HEK293 (cell line): ENCODE measurements around the gene TNKS1BP1.

Experiments used
- CTCF ChIA-PET: fragments of 350-600 bp; formaldehyde crosslinking; extraction: SDS; loops from one replicate; lab custom pipeline; 2021; ENCODE audit warnings: antibody characterized with exemption; lab: Yijun Ruan, JAX
- POLR2A ChIA-PET: fragments of 300-600 bp; formaldehyde crosslinking; extraction: SDS; loops from one replicate; lab custom pipeline; 2020; ENCODE audit warnings: antibody characterized with exemption, inconsistent platforms; lab: Yijun Ruan, JAX
- H3K27ac ChIP-seq: fragments of 200-500 bp; sonication (Bioruptor generic); 2 replicates; pipeline ENCODE4 v1.5.1; 2014; ENCODE audit warnings: low read depth, low read length, control low read depth, inconsistent platforms; ENCODE audit errors: extremely low read depth
- H3K36me3 ChIP-seq, 2 experiments: fragments of 200-500 bp in 1 of 2; sonication (Bioruptor generic) in 1 of 2; 1 replicate in 1 of 2; 2 replicates in 1 of 2; pipeline ENCODE4 v1.5.1; 2014 to 2017; ENCODE audit warnings: inconsistent platforms in 2 of 2, low read length in 2 of 2; ENCODE audit not compliant: control insufficient read depth in 2 of 2, insufficient read depth in 1 of 2
- H3K4me1 ChIP-seq: fragments of 200-500 bp; sonication (Bioruptor generic); 2 replicates; pipeline ENCODE4 v1.5.1; 2014; ENCODE audit warnings: mild to moderate bottlenecking, low read length, inconsistent platforms; ENCODE audit not compliant: control insufficient read depth, insufficient read depth
- H3K4me3 ChIP-seq: 2 replicates; pipeline ENCODE4 v1.5.1; 2011; ENCODE audit warnings: low read depth, mild to moderate bottlenecking, control low read depth, low read length, moderate library complexity
- H3K9me3 ChIP-seq: fragments of 200-500 bp; sonication (Bioruptor generic); 2 replicates; pipeline ENCODE4 v1.5.1; 2014; ENCODE audit warnings: low read depth, low read length, inconsistent platforms; ENCODE audit not compliant: control insufficient read depth, insufficient read depth
- ELK4 ChIP-seq: IDR thresholded peaks from 2 replicates; pipeline ENCODE4 v1.6.1; 2011; ENCODE audit warnings: mild to moderate bottlenecking, low read depth, low read length, borderline replicate concordance
- HOXA7 ChIP-seq: sonication (generic); formaldehyde crosslinking; IDR thresholded peaks from 2 replicates; pipeline ENCODE4 v1.8.1; 2022; ENCODE audit warnings: missing genetic modification reagents, borderline replicate concordance
- IKZF3 ChIP-seq: fragments of 450-650 bp; IDR thresholded peaks from 2 replicates; pipeline ENCODE4 v1.5.0; 2018; ENCODE audit warnings: missing biosample characterization, mild to moderate bottlenecking, missing genetic modification characterization, moderate library complexity
- REST ChIP-seq: fragments of 450-650 bp; formaldehyde crosslinking; IDR thresholded peaks from 2 replicates; pipeline ENCODE4 v1.5.1; 2016; ENCODE audit warnings: missing biosample characterization, missing genetic modification characterization
- YY1 ChIP-seq: fragments of 450-650 bp; formaldehyde crosslinking; IDR thresholded peaks from 2 replicates; pipeline ENCODE4 v1.5.1; 2018; ENCODE audit warnings: missing biosample characterization, missing genetic modification characterization
- ZBTB6 ChIP-seq: fragments of 450-650 bp; formaldehyde crosslinking; IDR thresholded peaks from 2 replicates; pipeline ENCODE4 v1.5.1; 2017; ENCODE audit warnings: missing biosample characterization, missing genetic modification characterization
- ZFHX2 ChIP-seq: fragments of 450-650 bp; formaldehyde crosslinking; conservative IDR thresholded peaks from 2 replicates; pipeline ENCODE4 v1.5.1; 2016; ENCODE audit warnings: missing biosample characterization, missing genetic modification characterization
- ZFP37 ChIP-seq: fragments of 450-650 bp; formaldehyde crosslinking; IDR thresholded peaks from 2 replicates; pipeline ENCODE4 v1.5.1; 2016; ENCODE audit warnings: missing biosample characterization, missing genetic modification characterization
- ZIC2 ChIP-seq: fragments of 450-650 bp; formaldehyde crosslinking; IDR thresholded peaks from 2 replicates; pipeline ENCODE4 v1.5.1; 2016; ENCODE audit warnings: missing biosample characterization, missing genetic modification characterization
- ZNF121 ChIP-seq: fragments of 450-650 bp; formaldehyde crosslinking; IDR thresholded peaks from 2 replicates; pipeline ENCODE4 v1.5.1; 2016; ENCODE audit warnings: missing biosample characterization, missing genetic modification characterization
- ZNF138 ChIP-seq: fragments of 450-650 bp; formaldehyde crosslinking; IDR thresholded peaks from 2 replicates; pipeline ENCODE4 v1.5.1; 2016; ENCODE audit warnings: missing biosample characterization, missing genetic modification characterization, borderline replicate concordance
- ZNF174 ChIP-seq: fragments of 450-650 bp; formaldehyde crosslinking; IDR thresholded peaks from 2 replicates; pipeline ENCODE4 v1.5.0; 2017; ENCODE audit warnings: missing biosample characterization, mild to moderate bottlenecking, missing genetic modification characterization
- ZNF175 ChIP-seq: fragments of 450-650 bp; formaldehyde crosslinking; IDR thresholded peaks from 2 replicates; pipeline ENCODE4 v1.5.1; 2016; ENCODE audit warnings: missing biosample characterization, missing genetic modification characterization
- ZNF426 ChIP-seq: fragments of 450-650 bp; formaldehyde crosslinking; IDR thresholded peaks from 2 replicates; pipeline ENCODE4 v1.5.1; 2017; ENCODE audit warnings: missing biosample characterization, missing genetic modification characterization, mild to moderate bottlenecking, inconsistent platforms, moderate library complexity
- ZNF514 ChIP-seq: fragments of 450-650 bp; formaldehyde crosslinking; IDR thresholded peaks from 2 replicates; pipeline ENCODE4 v1.5.1; 2016; ENCODE audit warnings: missing biosample characterization, missing genetic modification characterization
- ZNF692 ChIP-seq: fragments of 450-650 bp; formaldehyde crosslinking; IDR thresholded peaks from 2 replicates; pipeline ENCODE4 v1.5.1; 2016; ENCODE audit warnings: missing biosample characterization, missing genetic modification characterization
- ZNF768 ChIP-seq: fragments of 450-650 bp; formaldehyde crosslinking; IDR thresholded peaks from 2 replicates; pipeline ENCODE4 v1.5.1; 2018; ENCODE audit warnings: missing biosample characterization, mild to moderate bottlenecking, missing genetic modification characterization
- ZNF776 ChIP-seq: fragments of 450-650 bp; formaldehyde crosslinking; IDR thresholded peaks from 2 replicates; pipeline ENCODE4 v1.5.0; 2017; ENCODE audit warnings: missing biosample characterization, missing genetic modification characterization, borderline replicate concordance
- ZNF792 ChIP-seq: fragments of 450-650 bp; formaldehyde crosslinking; IDR thresholded peaks from 2 replicates; pipeline ENCODE4 v1.5.1; 2016; ENCODE audit warnings: missing biosample characterization, missing genetic modification characterization

Gene TNKS1BP1

GRCh38 chr11:57303280-57303989 is 21.3 kb downstream of the TNKS1BP1 start:
- POLR2A ChIA-PET = interaction anchor here (1.3 kb wide), 1 partner anchor 10 kb away, joined by 4 read pairs; no protein-coding TSS in a partner anchor
- no peak overlapping the region for H3K4me3 ChIP-seq
- no peaks in the 10 kb centered on the region for H3K9me3 ChIP-seq
- H3K27ac ChIP-seq = no peak overlapping the region
- peaks cover 0 to 54% of the 10 kb centered on the region in 2 experiments; a peak in 2 of 3 replicates for H3K36me3 ChIP-seq
- TF ChIP-seq ZNF174 (tag by site-specific recombination) = no peak
- peak; percentile 76; the same call in 1 of the 2 replicates for TF ChIP-seq ZNF121 (tag by site-specific recombination)
- no peak for TF ChIP-seq ZNF792 (tag by site-specific recombination)
- CTCF ChIA-PET = interaction anchor here (1.3 kb wide), 1 partner anchor 341 kb away, joined by 3 read pairs; no protein-coding TSS in a partner anchor
- no peaks in the 10 kb centered on the region for H3K4me1 ChIP-seq

- POLR2A ChIA-PET = no interaction called here
- no peaks in the 10 kb centered on the region for H3K4me1 ChIP-seq
- no peak overlapping the region for H3K4me3 ChIP-seq
- peaks cover 0 to 54% of the 10 kb centered on the region in 2 experiments; a peak in 2 of 3 replicates for H3K36me3 ChIP-seq
- TF ChIP-seq ZNF692 (tag by site-specific recombination) = no peak
- TF ChIP-seq ZNF138 (tag by site-specific recombination) = no peak
- TF ChIP-seq HOXA7 (CRISPR knock-in tag) = no peak
- no peak for TF ChIP-seq ZNF426 (tag by site-specific recombination)
- TF ChIP-seq ZNF768 (tag by site-specific recombination) = no peak
- no peak for TF ChIP-seq ZNF776 (tag by site-specific recombination)
- no peak for TF ChIP-seq ZNF175 (tag by site-specific recombination)
- no peak for TF ChIP-seq ELK4
- no peak for TF ChIP-seq ZFHX2 (tag by site-specific recombination)
- no peak for TF ChIP-seq YY1 (tag by site-specific recombination)
- TF ChIP-seq REST (tag by site-specific recombination) = no peak
- no peak for TF ChIP-seq ZNF514 (tag by site-specific recombination)
- TF ChIP-seq ZIC2 (tag by site-specific recombination) = no peak
- TF ChIP-seq IKZF3 (tag by site-specific recombination) = no peak
- no peak for TF ChIP-seq ZFP37 (tag by site-specific recombination)
- TF ChIP-seq ZBTB6 (tag by site-specific recombination) = no peak
- H3K27ac ChIP-seq = no peak overlapping the region
- H3K9me3 ChIP-seq = no peaks in the 10 kb centered on the region
- CTCF ChIA-PET = interaction anchor here (1.3 kb wide), 1 partner anchor 342 kb away, joined by 3 read pairs; no protein-coding TSS in a partner anchor
Measured at GRCh38 chr11:57302489-57302888, 22.3 kb downstream of the TNKS1BP1 start.
